Stomach smooth muscle (tissue), 2 donors: ENCODE data around the gene KIF18B.

ENCODE experiments used
- H3K27ac ChIP-seq: one replicate; pipeline ENCODE4 v1.7.0; 2013; ENCODE audit warnings: mild to moderate bottlenecking, low read length, inconsistent platforms
- H3K27me3 ChIP-seq, 2 donors: one replicate each; pipeline ENCODE4 v1.7.0; 2013; ENCODE audit warnings: low read length in 2 of 2; ENCODE audit not compliant: insufficient read depth in 2 of 2, control insufficient read depth in 1 of 2
- H3K36me3 ChIP-seq, 2 donors: one replicate each; pipeline ENCODE4 v1.7.0; 2013; ENCODE audit warnings: low read length in 2 of 2; ENCODE audit not compliant: control insufficient read depth in 2 of 2, insufficient read depth in 2 of 2
- H3K4me1 ChIP-seq: one replicate; pipeline ENCODE4 v1.7.0; 2013; ENCODE audit warnings: low read length; ENCODE audit not compliant: control insufficient read depth, insufficient read depth
- H3K4me3 ChIP-seq, 2 donors: one replicate each; pipeline ENCODE4 v1.7.0; 2013; ENCODE audit warnings: low read length in 2 of 2
- H3K9ac ChIP-seq, 2 donors: one replicate each; pipeline ENCODE4 v1.7.0; 2013; ENCODE audit warnings: low read length in 2 of 2, mild to moderate bottlenecking in 1 of 2
- H3K9me3 ChIP-seq, 2 donors: one replicate each; pipeline ENCODE4 v1.7.0; 2013; ENCODE audit warnings: low read length in 2 of 2; ENCODE audit not compliant: control insufficient read depth in 2 of 2
- donor health status: healthy.
- donor health status: Pancreatic carcinoma.

The KIF18B gene

GRCh38 chr17:44925731-44926697, 21.6 kb downstream of the KIF18B start:
- H3K4me1 ChIP-seq, result no peaks in the 10 kb centered on the region
- H3K27ac ChIP-seq, result no peak overlapping the region
- H3K9me3 ChIP-seq, result no peaks in the 10 kb centered on the region
- H3K9ac ChIP-seq, result no peak overlapping the region
- H3K27me3 ChIP-seq, result no peaks in the 10 kb centered on the region
- no peak overlapping the region for H3K4me3 ChIP-seq
- no peaks in the 10 kb centered on the region for H3K36me3 ChIP-seq

DNA sequence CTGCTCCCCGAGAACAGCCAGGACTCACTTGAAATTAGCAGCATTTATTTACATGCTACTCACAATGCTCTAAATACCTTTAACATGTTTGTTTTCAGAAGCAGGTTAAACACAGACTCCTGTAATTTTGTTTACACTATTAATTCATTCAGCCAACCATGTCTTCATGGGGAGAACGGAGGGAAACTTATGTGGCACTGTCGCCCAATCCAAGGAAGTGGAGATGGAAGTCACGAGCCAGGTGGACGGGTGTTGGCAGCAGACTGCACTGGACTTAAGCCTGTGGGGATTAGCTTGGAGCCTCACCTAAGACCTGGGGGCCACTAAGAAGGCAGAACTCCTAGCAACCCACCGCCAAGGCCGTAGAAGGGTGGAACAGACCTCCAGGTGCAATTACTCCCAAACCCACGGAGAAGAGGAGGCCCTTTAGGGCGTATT, 23.4 kb downstream of the KIF18B start:
- Histone ChIP-seq H3K27me3 (no peaks in the 10 kb centered on the region), H3K36me3 (no peaks in the 10 kb centered on the region), H3K4me3 (no peak overlapping the region), H3K9ac (no peak overlapping the region), H3K9me3 (no peaks in the 10 kb centered on the region), H3K27ac (no peak overlapping the region), H3K4me1 (peaks cover 9% of the 10 kb centered on the region)

- no peaks in the 10 kb centered on the region for H3K27me3 ChIP-seq
- H3K36me3 ChIP-seq, result no peaks in the 10 kb centered on the region
- no peaks in the 10 kb centered on the region for H3K9me3 ChIP-seq
- H3K4me1 ChIP-seq, result peaks cover 9% of the 10 kb centered on the region
- no peak overlapping the region for H3K27ac ChIP-seq
- H3K9ac ChIP-seq, result no peak overlapping the region
- H3K4me3 ChIP-seq, result no peak overlapping the region
Measured at GRCh38 chr17:44922746-44923470, 24.7 kb downstream of the KIF18B start.

GRCh38 chr17:44922136-44922535, 25.4 kb downstream of the KIF18B start:
- H3K36me3 ChIP-seq, result no peaks in the 10 kb centered on the region
- no peaks in the 10 kb centered on the region for H3K27me3 ChIP-seq
- no peak overlapping the region for H3K4me3 ChIP-seq
- H3K4me1 ChIP-seq, result peaks cover 16% of the 10 kb centered on the region
- no peak overlapping the region for H3K9ac ChIP-seq
- no peak overlapping the region for H3K27ac ChIP-seq
- no peaks in the 10 kb centered on the region for H3K9me3 ChIP-seq

GRCh38 chr17:44921122-44921882, 26.3 kb downstream of the KIF18B start:
- no peak overlapping the region for H3K9ac ChIP-seq
- no peak overlapping the region for H3K27ac ChIP-seq

GRCh38 chr17:44920565-44920940, 27.0 kb downstream of the KIF18B start:
- no peaks in the 10 kb centered on the region for H3K27me3 ChIP-seq
- H3K9ac ChIP-seq, result no peak overlapping the region
- no peak overlapping the region for H3K4me3 ChIP-seq
- H3K27ac ChIP-seq, result no peak overlapping the region
- H3K9me3 ChIP-seq, result no peaks in the 10 kb centered on the region
- peaks cover 28% of the 10 kb centered on the region for H3K4me1 ChIP-seq
- no peaks in the 10 kb centered on the region for H3K36me3 ChIP-seq

More at GRCh38 chr17:44921122-44921882, 26.3 kb downstream of the KIF18B start:
- H3K27me3 ChIP-seq, result no peaks in the 10 kb centered on the region
- H3K9me3 ChIP-seq, result no peaks in the 10 kb centered on the region
- H3K36me3 ChIP-seq, result no peaks in the 10 kb centered on the region
- H3K4me1 ChIP-seq, result peaks cover 24% of the 10 kb centered on the region
- H3K4me3 ChIP-seq, result no peak overlapping the region

DNA sequence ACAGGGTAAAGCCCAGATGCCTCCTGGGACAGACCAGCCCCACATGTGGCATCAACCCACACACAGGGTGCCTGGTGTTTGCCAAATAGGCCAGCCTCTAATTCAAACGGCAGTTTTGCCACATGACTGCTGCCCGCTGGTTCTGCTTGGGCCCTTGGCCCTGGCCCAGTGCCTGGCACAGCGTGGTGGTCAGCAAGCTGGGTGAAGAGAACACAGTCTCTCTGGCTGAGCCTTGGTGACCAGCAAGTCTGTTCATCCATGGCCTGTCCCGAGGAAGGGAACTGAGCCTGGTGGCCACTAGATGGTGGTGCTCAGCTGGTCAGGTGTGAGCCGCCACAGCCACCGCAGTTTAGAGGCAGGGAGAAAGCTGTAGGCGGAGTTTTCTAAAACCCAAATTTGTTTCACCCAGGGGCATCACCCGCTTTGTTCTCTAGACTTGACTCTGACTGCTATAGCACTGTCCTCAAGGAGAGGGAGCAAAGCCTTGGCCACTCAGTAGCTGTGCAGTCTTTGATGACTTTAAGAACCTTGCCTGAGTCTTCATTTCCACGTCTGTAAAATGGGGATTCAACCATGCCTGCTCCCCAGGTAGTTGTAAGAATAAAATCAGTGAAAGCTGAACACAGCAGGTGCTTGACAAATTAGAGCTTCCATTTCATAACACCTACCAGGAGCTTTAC, 27.5 kb downstream of the KIF18B start:
- no peaks in the 10 kb centered on the region for H3K9me3 ChIP-seq
- H3K9ac ChIP-seq, result no peak overlapping the region
- H3K27me3 ChIP-seq, result no peaks in the 10 kb centered on the region
- peaks cover 28% of the 10 kb centered on the region for H3K4me1 ChIP-seq
- H3K36me3 ChIP-seq, result no peaks in the 10 kb centered on the region
- peak overlapping the region in 1 of 2 donors; percentile 3 for H3K4me3 ChIP-seq
- no peak overlapping the region for H3K27ac ChIP-seq

DNA sequence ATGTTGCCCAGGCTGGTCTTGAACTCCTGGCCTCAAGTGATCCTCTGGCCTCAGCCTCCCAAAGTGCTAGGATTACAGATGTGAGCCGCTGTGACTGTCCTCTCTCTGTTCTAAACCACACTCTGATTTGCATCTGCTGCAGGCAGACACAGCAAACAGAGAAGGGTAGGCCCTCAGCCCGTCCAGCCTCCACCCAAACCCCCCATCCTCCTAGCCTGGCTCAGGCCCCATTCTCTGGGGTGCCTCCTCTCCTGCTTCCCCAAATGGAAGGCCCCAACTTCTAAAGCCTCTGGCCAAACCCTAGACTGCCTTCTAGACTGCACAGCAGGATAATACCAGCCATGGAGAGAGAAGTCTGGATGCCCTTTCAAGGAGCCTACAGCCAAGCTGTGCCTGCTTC, 28.2 kb downstream of the KIF18B start:
- no peaks in the 10 kb centered on the region for H3K27me3 ChIP-seq
- peaks cover 28% of the 10 kb centered on the region for H3K4me1 ChIP-seq
- no peak overlapping the region for H3K4me3 ChIP-seq
- no peak overlapping the region for H3K27ac ChIP-seq
- H3K36me3 ChIP-seq, result no peaks in the 10 kb centered on the region
- no peaks in the 10 kb centered on the region for H3K9me3 ChIP-seq
- H3K9ac ChIP-seq, result no peak overlapping the region

DNA sequence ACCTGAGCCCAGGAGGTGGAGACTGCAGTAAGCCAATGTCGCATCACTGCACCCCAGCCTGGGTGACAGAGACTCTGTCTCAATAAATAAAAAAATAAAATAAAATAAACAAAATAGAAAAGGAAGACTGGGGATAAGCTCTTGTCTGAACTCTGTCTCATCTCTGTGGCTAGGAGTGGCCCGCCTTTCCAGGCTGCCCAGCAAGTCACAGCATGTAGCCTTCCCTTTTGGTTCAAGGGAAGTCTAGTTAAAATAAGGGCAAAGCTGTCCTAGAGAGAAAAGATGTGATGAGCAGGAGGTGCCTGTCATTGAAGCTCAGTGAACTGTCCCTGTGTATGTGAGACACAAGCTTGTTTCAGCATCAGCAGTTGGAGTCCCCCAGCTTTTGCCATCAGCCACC, 29.6 kb downstream of the KIF18B start:
- H3K36me3 ChIP-seq, result no peaks in the 10 kb centered on the region
- no peaks in the 10 kb centered on the region for H3K27me3 ChIP-seq
- no peak overlapping the region for H3K4me3 ChIP-seq
- no peaks in the 10 kb centered on the region for H3K9me3 ChIP-seq
- H3K4me1 ChIP-seq, result peaks cover 28% of the 10 kb centered on the region
- no peak overlapping the region for H3K27ac ChIP-seq
- no peak overlapping the region for H3K9ac ChIP-seq

GRCh38 chr17:44917456-44917855, 30.1 kb downstream of the KIF18B start:
- H3K27ac ChIP-seq, result peak overlapping the region; percentile 53
- H3K9ac ChIP-seq, result no peak overlapping the region
- no peaks in the 10 kb centered on the region for H3K36me3 ChIP-seq
- H3K27me3 ChIP-seq, result no peaks in the 10 kb centered on the region
- no peak overlapping the region for H3K4me3 ChIP-seq
- H3K9me3 ChIP-seq, result no peaks in the 10 kb centered on the region
- peaks cover 28% of the 10 kb centered on the region for H3K4me1 ChIP-seq
